Measurements from ENCODE around the gene SLC17A7.
A peak's percentile ranks its signal among the peaks of the same experiment; 100 is the strongest.

- TF ChIP-seq EZH2 (IDR thresholded peaks at IDR 0.05; ENCODE audit: low read length, missing control alignments), result peak; percentile 94
- TF ChIP-seq, protein P1, sequence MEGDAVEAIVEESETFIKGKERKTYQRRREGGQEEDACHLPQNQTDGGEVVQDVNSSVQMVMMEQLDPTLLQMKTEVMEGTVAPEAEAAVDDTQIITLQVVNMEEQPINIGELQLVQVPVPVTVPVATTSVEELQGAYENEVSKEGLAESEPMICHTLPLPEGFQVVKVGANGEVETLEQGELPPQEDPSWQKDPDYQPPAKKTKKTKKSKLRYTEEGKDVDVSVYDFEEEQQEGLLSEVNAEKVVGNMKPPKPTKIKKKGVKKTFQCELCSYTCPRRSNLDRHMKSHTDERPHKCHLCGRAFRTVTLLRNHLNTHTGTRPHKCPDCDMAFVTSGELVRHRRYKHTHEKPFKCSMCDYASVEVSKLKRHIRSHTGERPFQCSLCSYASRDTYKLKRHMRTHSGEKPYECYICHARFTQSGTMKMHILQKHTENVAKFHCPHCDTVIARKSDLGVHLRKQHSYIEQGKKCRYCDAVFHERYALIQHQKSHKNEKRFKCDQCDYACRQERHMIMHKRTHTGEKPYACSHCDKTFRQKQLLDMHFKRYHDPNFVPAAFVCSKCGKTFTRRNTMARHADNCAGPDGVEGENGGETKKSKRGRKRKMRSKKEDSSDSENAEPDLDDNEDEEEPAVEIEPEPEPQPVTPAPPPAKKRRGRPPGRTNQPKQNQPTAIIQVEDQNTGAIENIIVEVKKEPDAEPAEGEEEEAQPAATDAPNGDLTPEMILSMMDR (conservative IDR thresholded peaks at IDR 0.05 in 1 of 2, IDR thresholded peaks at IDR 0.05 in 1 of 2; ENCODE audit: low read depth in 1 of 2, low read length in 2 of 2), result no peak
Observed at GRCh38 chr19:49422407-49423070, 18.8 kb downstream of the SLC17A7 start.

All from fibroblast of lung (primary cell).